T-cell (primary cell): ENCODE data around the gene ARL10. TPM values are rescaled to one million over a fixed set of nuclear protein-coding genes. Genes with fewer than 3 reads are reported as not detected.

Source experiments
- ATAC-seq, 4 experiments: fragments of 200-7000 bp in 3 of 4; fragments of 150-1000 bp in 1 of 4; cut with Tn5 transposase; replicated peaks in 1 of 4; 1 replicate in 3 of 4; 2 replicates in 1 of 4; pipeline ENCODE4 v1.10.0; 2021; ENCODE audit warnings: moderate library complexity in 3 of 4, mild to moderate bottlenecking in 2 of 4, moderate number of reproducible peaks in 1 of 4
- CTCF ChIA-PET, 2 donors: fragments of 300-600 bp; sonication (Branson Sonifier 250); formaldehyde crosslinking; loops; one replicate each; lab custom pipeline; 2022; ENCODE audit warnings: antibody characterized with exemption in 2 of 2; lab: Charles Lee
- POLR2A ChIA-PET, 2 donors: fragments of 300-600 bp; sonication (Branson Sonifier 250); formaldehyde crosslinking; loops; one replicate each; lab custom pipeline; 2022; ENCODE audit warnings: antibody characterized with exemption in 2 of 2; lab: Charles Lee
- DNase-seq, 35 experiments: peaks; one replicate each; pipeline versions ENCODE4 v3.0.0 to v3.0.0-alpha.2; 2013 to 2023
- H3K27ac ChIP-seq: one replicate; pipeline ENCODE4 v1.5.1; 2013; ENCODE audit warnings: low read length
- H3K27me3 ChIP-seq, 2 experiments: replicated peaks in 1 of 2; 1 replicate in 1 of 2; 2 replicates in 1 of 2; pipeline versions ENCODE4 v1.6.1 to v1.7.0; 2013; ENCODE audit warnings: low read length in 1 of 2, mixed read lengths in 1 of 2; ENCODE audit not compliant: control insufficient read depth in 2 of 2, insufficient read depth in 2 of 2; ENCODE audit errors: extremely low read depth in 1 of 2
- H3K36me3 ChIP-seq, 2 donors: 1 replicate in 1 of 2; 2 replicates in 1 of 2; pipeline versions ENCODE4 v1.6.1 to v1.7.0; 2013; ENCODE audit warnings: low read length in 1 of 2; ENCODE audit not compliant: control insufficient read depth in 2 of 2, insufficient read depth in 1 of 2; ENCODE audit errors: extremely low read depth in 1 of 2
- H3K4me1 ChIP-seq, 2 experiments: 1 replicate in 1 of 2; 2 replicates in 1 of 2; pipeline versions ENCODE4 v1.6.1 to v1.7.0; 2013; ENCODE audit warnings: low read length in 2 of 2, mixed read lengths in 1 of 2; ENCODE audit not compliant: insufficient read depth in 2 of 2, control insufficient read depth in 1 of 2; ENCODE audit errors: extremely low read depth in 1 of 2
- H3K4me3 ChIP-seq, 2 donors: 1 replicate in 1 of 2; 2 replicates in 1 of 2; pipeline versions ENCODE4 v1.5.1 to v1.7.0; 2013; ENCODE audit warnings: mild to moderate bottlenecking in 2 of 2, low read length in 1 of 2, moderate library complexity in 1 of 2; ENCODE audit not compliant: control insufficient read depth in 1 of 2; ENCODE audit errors: extremely low read depth in 1 of 2
- H3K9me3 ChIP-seq: 2 replicates; pipeline ENCODE4 v1.7.0; 2013
- H3K27ac Mint-ChIP-seq, 2 donors: one replicate each; pipeline ENCODE4 v1.8.0; 2020 to 2021; ENCODE audit warnings: mild to moderate bottlenecking in 2 of 2, mixed read lengths in 2 of 2
- H3K27me3 Mint-ChIP-seq, 2 donors: one replicate each; pipeline ENCODE4 v1.8.0; 2021 to 2022; ENCODE audit warnings: mixed read lengths in 2 of 2
- H3K36me3 Mint-ChIP-seq: one replicate; pipeline ENCODE4 v1.8.0; 2021; ENCODE audit warnings: mixed read lengths
- H3K4me1 Mint-ChIP-seq, 3 donors: one replicate each; pipeline ENCODE4 v1.8.0; 2020 to 2022; ENCODE audit warnings: mixed read lengths in 3 of 3, mild to moderate bottlenecking in 1 of 3
- H3K4me3 Mint-ChIP-seq, 3 donors: one replicate each; pipeline ENCODE4 v1.8.0; 2020 to 2022; ENCODE audit warnings: mild to moderate bottlenecking in 3 of 3, mixed read lengths in 3 of 3, moderate library complexity in 3 of 3
- H3K9me3 Mint-ChIP-seq, 3 donors: one replicate each; pipeline ENCODE4 v1.8.0; 2020 to 2022; ENCODE audit warnings: mixed read lengths in 3 of 3
- WGBS: methylation state at CpG from one replicate; pipeline ENCODE4 v1.1.5; 2013; ENCODE audit warnings: missing lambda C conversion rate; ENCODE audit not compliant: insufficient coverage; 5-methylcytosine and 5-hydroxymethylcytosine counted together
- total RNA-seq, 35 experiments: library from RNA in 6 of 35; stranded (reverse) in 6 of 35; fragments of 120-200 nt in 1 of 35; gene quantifications; one replicate each; pipeline versions ENCODE4 v1.2.1 to v1.2.4 and lab custom pipeline; 2013 to 2026

Gene ARL10
- total RNA-seq, 5 donors from 2014 or later (not counting 1 experiment from before 2014, with no cell fraction given) = 9.9 to 20.0 (median 18.0) TPM

GRCh38 chr5:176352116-176352878 lies 13.0 kb upstream of the ARL10 start:
- Histone ChIP-seq H3K27ac (no peak overlapping the region), H3K9me3 (no peaks in the 10 kb centered on the region), H3K36me3 (peaks cover 10 to 85% of the 10 kb centered on the region in 2 donors), H3K4me1 (peaks cover 0 to 6% of the 10 kb centered on the region in 2 experiments), H3K27me3 (no peaks in the 10 kb centered on the region), H3K4me3 (no peak overlapping the region)
- H3K4me3 Mint-ChIP-seq = no peak overlapping the region
- WGBS = 100% methylated on average over 2 of the region's 5 CpGs
- peaks cover 28 to 32% (median 28%) of the 10 kb centered on the region in 3 donors for H3K4me1 Mint-ChIP-seq
- no peaks in the 10 kb centered on the region for H3K9me3 Mint-ChIP-seq
- POLR2A ChIA-PET = no interaction called here
- H3K27me3 Mint-ChIP-seq = no peaks in the 10 kb centered on the region
- no peak for DNase-seq
- H3K36me3 Mint-ChIP-seq = peaks cover 63% of the 10 kb centered on the region
- ATAC-seq = no peak
- peak overlapping the region; percentile 28 to 35 for H3K27ac Mint-ChIP-seq
- CTCF ChIA-PET = interaction anchor here (0.6 to 1.3 kb wide), 4 partner anchors 9 to 1008 kb away, joined by 3 to 6 read pairs (median 3); partner anchors contain the start of gene KIAA1191 (in 1 of the 2)

DNA sequence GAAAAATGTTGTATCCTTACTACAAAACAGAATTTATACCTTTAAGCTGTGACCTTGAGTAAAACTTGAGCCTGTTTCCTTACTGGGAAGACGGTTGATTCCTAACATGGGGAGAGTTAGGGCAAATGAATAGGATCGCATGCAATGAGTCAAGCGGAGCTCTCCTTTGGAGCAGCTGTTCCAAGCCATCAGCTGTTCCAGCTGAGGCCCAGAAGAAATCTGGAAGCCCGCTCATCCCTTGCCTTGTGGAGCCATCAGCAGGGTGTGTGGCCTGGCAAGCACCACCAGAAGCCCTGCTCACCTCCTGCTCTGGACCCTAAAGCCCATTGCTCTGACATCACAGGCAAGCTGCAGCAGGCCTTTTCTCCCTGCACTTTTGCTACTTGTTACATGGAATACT lies 11.8 kb upstream of the ARL10 start:
- WGBS = 100% methylated on average over 4 of the region's 4 CpGs

DNA sequence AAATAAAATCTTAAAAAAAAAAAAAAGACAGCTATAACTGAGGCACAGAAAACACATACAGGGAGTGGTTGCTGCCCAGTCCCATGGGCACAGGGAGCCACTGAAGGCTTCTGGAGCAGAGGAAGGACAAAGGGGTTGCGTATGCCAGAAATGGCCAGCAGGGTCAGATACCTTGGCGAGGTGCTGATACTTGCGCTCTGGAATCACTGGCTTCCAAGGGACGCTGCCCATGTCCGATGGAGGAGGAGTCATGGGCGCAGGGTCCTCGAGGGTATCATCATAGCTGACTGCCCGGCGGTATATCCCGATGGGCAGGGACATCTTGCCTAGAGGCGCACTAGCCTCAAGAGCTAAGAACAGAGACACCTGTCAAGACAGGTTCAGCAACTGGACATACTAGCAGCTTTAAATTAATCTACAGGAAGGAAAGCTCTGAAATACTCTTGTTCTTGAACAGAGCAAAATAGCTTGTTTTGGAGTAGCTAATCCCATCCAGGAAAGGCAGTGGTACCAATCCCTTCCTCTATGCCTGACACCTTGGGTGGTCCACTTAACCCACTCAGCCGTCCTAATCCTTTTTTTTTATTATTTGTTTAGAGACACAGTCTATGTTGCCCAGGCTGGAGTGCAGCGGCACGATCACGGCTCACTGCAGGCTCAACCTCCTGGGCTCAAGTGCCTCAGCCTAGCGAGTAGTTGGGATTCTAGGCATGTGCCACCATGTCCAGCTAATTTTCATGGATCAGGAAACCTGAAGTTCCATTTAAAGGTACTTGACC lies 9.7 kb upstream of the ARL10 start:
- H3K4me1 Mint-ChIP-seq = peaks cover 42 to 49% (median 45%) of the 10 kb centered on the region in 3 donors
- no peak overlapping the region for H3K27ac Mint-ChIP-seq
- ATAC-seq (no peak), DNase-seq (no peak)
- no peaks in the 10 kb centered on the region for H3K27me3 Mint-ChIP-seq
- CTCF ChIA-PET = interaction anchor here in 1 of 2 donors (0.5 kb wide), 1 partner anchor 170 kb away, joined by 10 read pairs; no protein-coding TSS in a partner anchor
- Histone ChIP-seq H3K36me3 (peaks cover 5 to 68% of the 10 kb centered on the region in 2 donors), H3K4me1 (peaks cover 3 to 19% of the 10 kb centered on the region in 2 experiments), H3K4me3 (no peak overlapping the region), H3K9me3 (no peaks in the 10 kb centered on the region), H3K27ac (no peak overlapping the region), H3K27me3 (no peaks in the 10 kb centered on the region)
- 96% methylated on average over 14 of the region's 16 CpGs for WGBS
- H3K4me3 Mint-ChIP-seq = no peak overlapping the region
- POLR2A ChIA-PET = no interaction called here
- H3K9me3 Mint-ChIP-seq = no peaks in the 10 kb centered on the region
- H3K36me3 Mint-ChIP-seq = peaks cover 44% of the 10 kb centered on the region

More for the DNA sequence above, 11.8 kb upstream of the ARL10 start:
- no peaks in the 10 kb centered on the region for H3K9me3 ChIP-seq
- Mint-ChIP-seq H3K27me3 (no peaks in the 10 kb centered on the region), H3K36me3 (peaks cover 61% of the 10 kb centered on the region), H3K4me3 (no peak overlapping the region), H3K9me3 (no peaks in the 10 kb centered on the region), H3K27ac (peak overlapping the region in 1 of 2 donors; percentile 6), H3K4me1 (peaks cover 38 to 42% (median 39%) of the 10 kb centered on the region in 3 donors)
- H3K27ac ChIP-seq = no peak overlapping the region
- ATAC-seq (no peak), DNase-seq (no peak)
- H3K27me3 ChIP-seq = no peaks in the 10 kb centered on the region
- ChIA-PET CTCF (no interaction called here), POLR2A (no interaction called here)
- H3K4me1 ChIP-seq = peaks cover 0 to 6% of the 10 kb centered on the region in 2 experiments
- peaks cover 10 to 82% of the 10 kb centered on the region in 2 donors for H3K36me3 ChIP-seq
- H3K4me3 ChIP-seq = no peak overlapping the region

GRCh38 chr5:176356179-176356566 lies 9.1 kb upstream of the ARL10 start:
- no CpG with 5 or more reads among the region's 3 CpGs for WGBS
- no peak for DNase-seq
- no peaks in the 10 kb centered on the region for H3K9me3 ChIP-seq
- H3K36me3 ChIP-seq = peaks cover 5 to 64% of the 10 kb centered on the region in 2 donors
- ATAC-seq = no peak
- Mint-ChIP-seq H3K36me3 (peaks cover 42% of the 10 kb centered on the region), H3K4me3 (no peak overlapping the region), H3K9me3 (no peaks in the 10 kb centered on the region), H3K4me1 (peaks cover 45 to 49% (median 47%) of the 10 kb centered on the region in 3 donors), H3K27me3 (no peaks in the 10 kb centered on the region), H3K27ac (no peak overlapping the region)
- POLR2A ChIA-PET = no interaction called here
- no peak overlapping the region for H3K27ac ChIP-seq
- CTCF ChIA-PET = no interaction called here
- no peak overlapping the region for H3K4me3 ChIP-seq
- H3K4me1 ChIP-seq = peaks cover 6 to 25% of the 10 kb centered on the region in 2 experiments
- no peaks in the 10 kb centered on the region for H3K27me3 ChIP-seq

DNA sequence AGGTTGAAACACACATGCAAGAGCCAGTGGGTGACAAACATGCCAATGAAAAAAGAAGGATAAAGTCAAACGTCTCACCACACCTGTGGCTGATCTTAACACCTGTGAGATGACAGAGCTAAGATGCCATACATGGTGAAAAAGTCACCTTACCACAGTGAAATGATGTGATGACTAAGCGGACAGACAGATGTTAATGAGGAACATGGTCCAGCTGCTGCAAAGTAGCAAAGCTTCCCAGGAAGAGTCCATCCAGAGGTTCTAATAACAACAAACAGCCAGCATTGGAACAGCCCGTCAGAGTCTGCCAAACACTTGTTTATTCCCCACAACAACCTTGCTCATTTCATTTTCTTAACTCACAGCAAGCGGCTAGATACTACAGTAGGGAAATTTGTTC lies 5.6 kb upstream of the ARL10 start:
- peak overlapping the region; percentile 64 to 92 (median 77) for H3K4me3 Mint-ChIP-seq
- H3K9me3 ChIP-seq = no peaks in the 10 kb centered on the region
- ChIA-PET POLR2A (interaction anchor here (0.5 to 0.6 kb wide), 3 partner anchors 8 to 1761 kb away, joined by 3 read pairs; no protein-coding TSS in a partner anchor), CTCF (interaction anchor here (0.6 to 0.9 kb wide), 2 partner anchors 36 to 292 kb away, joined by 3 to 4 read pairs; no protein-coding TSS in a partner anchor)
- no peak overlapping the region for H3K4me3 ChIP-seq
- H3K27ac ChIP-seq = no peak overlapping the region
- ATAC-seq = no peak
- peak overlapping the region in 1 of 2 donors; percentile 42 for H3K27ac Mint-ChIP-seq
- no peaks in the 10 kb centered on the region for H3K27me3 Mint-ChIP-seq
- H3K27me3 ChIP-seq = no peaks in the 10 kb centered on the region
- DNase-seq = no peak
- peaks cover 14 to 38% of the 10 kb centered on the region in 2 experiments for H3K4me1 ChIP-seq
- peaks cover 31 to 48% (median 43%) of the 10 kb centered on the region in 3 donors for H3K4me1 Mint-ChIP-seq
- peaks cover 22% of the 10 kb centered on the region for H3K36me3 Mint-ChIP-seq
- no peaks in the 10 kb centered on the region for H3K9me3 Mint-ChIP-seq
- H3K36me3 ChIP-seq = peaks cover 0 to 34% of the 10 kb centered on the region in 2 donors
- WGBS = no CpG with 5 or more reads among the region's 4 CpGs
